ENCODE data around the gene GRHPR. TPM values are rescaled to one million over a fixed set of nuclear protein-coding genes. Genes with fewer than 3 reads are reported as not detected.
"Not testable (repeated sequence)": the region's sequence is repeated elsewhere in the genome, so short reads cannot be mapped to it uniquely, and the experiment has no call there.

GRHPR gene
- total RNA-seq, 1 experiment from 2014 or later: 172 TPM

DNA sequence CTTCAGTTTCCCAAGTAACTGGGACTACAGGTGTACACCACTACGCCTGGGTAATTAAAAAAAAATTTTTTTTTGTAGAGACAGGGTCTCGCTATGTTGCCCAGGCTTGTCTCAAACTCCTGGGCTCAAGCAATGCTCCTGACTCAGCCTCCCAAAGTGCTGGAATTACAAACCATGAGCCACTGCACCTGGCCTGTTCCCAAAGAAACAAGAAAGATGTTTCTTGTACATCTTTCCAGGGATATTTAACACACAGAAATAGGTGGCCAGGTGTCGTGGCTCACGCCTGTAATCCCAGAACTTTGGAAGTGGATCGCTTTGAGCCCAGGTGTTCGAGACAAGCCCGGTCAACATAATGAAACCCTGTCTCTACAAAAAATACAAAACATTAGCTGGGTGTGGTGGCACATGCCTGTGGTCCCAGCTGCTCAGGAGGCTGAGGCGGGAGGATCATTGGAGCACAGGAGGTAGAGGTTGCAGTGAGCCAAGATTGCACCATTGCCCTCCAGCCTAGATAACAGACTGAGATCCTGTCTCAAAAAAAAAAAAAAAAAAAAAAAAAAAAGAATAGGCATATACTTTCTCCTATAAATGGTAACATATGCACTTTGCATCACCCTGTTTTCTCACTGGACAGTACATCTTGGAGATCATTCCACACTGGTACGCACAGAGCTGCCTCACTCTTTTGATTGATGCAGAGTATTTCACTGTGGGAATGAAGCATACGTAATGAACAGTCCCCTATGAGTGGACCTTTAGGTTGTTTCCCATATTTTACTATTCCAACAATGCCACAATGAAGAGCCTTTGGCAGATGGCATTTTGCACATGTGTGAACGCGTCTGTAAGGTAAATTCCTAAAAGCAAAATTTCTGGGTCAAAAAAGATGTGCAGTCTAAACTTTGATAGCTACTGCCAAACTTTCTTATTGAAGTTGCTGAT lies 2.0 kb upstream of the GRHPR start:
- no peak for DNase-seq (ENCODE audit: low spot score)

DNA sequence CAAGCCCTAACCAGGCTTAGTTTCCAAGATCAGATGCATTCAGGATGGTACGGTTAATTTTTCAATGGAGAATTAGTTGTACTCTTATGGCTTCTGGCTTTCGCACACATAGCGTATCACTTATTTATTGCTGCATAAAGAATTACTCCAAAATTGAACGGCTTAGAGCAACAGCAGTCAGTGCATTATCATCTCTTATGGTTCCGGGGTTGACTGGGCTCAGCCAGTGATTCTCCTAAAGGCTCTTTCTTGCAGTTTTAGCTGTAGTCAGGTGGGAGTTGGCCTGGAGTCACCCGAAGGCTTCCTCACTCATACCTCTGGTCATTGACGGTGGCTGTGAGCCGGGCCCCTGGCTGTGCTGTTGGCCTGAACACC lies 595 bp upstream of the GRHPR start:
- no peak for DNase-seq (ENCODE audit: low spot score)

DNA sequence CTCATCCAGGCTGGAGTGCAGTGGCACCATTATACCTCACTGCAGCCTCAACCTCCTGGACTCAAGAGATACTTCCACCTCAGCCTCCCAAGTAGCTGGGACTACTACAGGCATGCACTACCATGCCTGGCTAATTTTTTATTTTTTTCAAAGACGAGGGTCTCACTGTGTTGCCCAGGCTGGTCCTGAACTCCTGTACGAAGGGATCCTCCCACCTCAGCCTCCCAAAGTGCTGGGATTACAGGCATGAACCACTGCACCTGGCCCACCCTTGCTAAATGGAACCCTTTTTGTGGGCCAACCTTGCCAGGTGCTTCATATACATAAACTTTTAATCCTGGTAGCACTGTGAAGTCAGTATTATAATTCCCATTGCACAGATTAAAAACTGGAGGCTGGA lies 1.0 kb downstream of the GRHPR start:
- DNase-seq (ENCODE audit: low spot score): no peak

DNA sequence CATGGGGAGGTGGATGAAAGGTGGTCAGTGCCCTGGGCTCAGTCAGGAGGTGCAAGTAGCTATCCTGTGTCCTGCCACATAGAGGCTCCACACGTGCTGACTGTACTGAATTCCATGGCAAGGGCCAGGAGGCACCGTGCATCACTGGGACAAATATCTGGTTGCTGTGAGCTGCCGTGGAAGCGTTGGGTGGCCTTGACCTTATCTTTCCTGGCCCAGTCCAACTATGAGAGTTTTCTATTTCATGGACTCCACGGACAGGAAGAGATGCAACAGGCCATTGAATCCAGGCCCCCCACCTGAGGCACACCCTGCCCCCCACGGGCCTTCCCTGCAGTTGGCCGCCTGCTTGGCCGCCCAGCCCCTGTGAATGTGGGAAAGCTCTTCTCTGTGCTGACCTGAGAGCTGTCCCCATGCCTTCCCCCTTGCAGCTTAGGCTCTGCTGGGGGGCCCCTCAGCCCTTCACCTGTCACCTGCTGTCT lies 1.7 kb downstream of the GRHPR start:
- DNase-seq (ENCODE audit: low spot score): no peak

DNA sequence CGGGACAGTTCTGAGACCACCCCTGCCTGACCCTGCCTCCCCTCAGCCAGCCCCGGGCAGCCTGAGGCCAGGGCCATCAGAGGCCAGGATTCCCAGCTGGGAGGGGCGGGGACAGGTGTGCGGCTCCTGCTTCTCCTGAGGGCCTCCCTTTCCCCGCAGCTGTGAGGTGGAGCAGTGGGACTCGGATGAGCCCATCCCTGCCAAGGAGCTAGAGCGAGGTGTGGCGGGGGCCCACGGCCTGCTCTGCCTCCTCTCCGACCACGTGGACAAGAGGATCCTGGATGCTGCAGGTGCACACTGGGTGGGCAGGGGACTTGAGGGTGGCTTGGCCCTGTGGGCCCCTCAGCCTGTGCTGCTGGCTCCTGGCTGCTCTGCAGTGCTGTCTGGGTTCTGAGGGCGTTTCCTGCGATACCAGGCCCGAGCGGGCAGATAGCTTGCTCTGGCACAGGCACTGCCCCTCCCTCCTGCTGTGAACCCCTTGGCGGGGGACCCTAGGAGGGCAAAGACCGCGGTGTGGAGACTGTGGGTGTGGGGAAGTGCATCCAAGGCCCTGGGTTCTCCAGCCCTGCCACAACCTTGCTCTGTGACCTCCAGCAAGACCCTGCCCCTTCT lies 2.3 kb downstream of the GRHPR start:
- no peak for DNase-seq (ENCODE audit: low spot score)

DNA sequence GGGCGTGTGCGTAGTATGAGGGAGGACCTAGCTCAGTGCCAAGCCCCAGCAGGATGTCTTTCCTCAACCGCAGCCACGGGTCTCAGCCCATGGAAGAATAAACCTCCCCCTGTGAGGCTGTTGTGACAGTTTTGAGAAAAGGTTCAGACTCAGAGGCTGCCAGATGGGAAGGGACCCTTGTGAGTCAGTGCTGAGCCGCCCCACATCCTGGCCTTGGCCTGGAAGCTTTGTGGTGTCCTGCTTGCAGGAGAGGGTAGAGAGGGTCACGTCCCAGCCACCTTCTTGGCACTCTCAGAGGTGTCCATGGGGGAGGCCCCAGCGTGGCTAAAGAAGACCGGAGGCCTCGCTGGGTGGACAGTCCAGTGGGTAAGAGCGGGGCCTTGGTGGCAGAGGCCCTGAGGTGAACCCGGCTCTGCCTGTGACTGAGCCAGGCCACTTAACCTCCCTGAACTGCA lies 2.8 kb downstream of the GRHPR start:
- DNase-seq (ENCODE audit: low spot score): no peak

DNA sequence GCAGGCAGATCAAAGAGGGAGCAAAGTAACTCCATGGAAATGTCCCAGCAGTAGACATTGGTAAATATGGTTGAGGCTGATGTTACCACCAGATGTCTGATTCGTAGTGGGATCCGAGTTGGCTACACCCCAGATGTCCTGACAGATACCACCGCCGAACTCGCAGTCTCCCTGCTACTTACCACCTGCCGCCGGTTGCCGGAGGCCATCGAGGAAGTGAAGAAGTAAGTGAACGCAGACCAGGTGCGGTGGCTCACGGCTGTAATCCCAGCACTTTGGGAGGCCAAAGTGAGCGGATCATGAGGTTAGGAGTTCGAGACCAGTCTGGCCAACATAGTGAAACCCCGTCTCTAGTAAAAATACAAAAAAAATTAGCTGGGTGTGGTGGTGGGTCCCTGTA lies 3.9 kb downstream of the GRHPR start:
- DNase-seq (ENCODE audit: low spot score): not testable (repeated sequence)

DNA sequence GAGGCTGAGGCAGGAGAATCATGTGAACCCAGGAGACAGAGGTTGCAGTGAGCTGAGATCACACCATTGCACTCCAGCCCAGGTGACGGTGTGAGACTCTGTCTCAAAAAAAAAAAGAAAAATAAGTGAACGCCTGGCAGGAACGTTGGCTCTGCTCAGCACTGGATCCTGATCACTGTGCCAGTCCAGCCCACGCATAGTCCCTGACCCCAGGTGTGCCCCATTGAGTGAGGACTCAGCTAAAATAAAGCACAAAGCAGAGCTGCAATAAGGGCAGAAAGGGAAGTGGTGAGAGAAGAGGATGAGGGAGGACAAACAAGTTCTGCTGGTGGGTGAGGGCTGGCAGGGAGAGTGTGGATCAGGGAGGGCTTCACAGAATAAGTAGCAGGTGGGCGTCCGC lies 4.3 kb downstream of the GRHPR start:
- no peak for DNase-seq (ENCODE audit: low spot score)

DNA sequence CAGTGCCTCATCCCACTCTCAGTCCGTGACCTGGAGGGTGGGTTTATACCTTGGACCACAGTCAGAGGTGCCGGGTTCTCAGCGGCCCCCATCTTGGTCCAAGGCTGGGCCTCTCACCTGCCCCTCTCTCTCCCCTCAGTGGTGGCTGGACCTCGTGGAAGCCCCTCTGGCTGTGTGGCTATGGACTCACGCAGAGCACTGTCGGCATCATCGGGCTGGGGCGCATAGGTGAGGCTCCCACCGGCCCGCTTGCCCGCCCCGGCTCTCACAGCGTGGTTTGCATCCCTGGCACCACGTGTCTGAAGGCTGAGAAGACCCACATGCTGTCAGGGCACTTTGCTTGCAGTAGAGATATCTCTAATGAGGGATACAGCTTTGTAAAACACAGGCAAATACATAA lies 5.8 kb downstream of the GRHPR start:
- no peak for DNase-seq (ENCODE audit: low spot score)

DNA sequence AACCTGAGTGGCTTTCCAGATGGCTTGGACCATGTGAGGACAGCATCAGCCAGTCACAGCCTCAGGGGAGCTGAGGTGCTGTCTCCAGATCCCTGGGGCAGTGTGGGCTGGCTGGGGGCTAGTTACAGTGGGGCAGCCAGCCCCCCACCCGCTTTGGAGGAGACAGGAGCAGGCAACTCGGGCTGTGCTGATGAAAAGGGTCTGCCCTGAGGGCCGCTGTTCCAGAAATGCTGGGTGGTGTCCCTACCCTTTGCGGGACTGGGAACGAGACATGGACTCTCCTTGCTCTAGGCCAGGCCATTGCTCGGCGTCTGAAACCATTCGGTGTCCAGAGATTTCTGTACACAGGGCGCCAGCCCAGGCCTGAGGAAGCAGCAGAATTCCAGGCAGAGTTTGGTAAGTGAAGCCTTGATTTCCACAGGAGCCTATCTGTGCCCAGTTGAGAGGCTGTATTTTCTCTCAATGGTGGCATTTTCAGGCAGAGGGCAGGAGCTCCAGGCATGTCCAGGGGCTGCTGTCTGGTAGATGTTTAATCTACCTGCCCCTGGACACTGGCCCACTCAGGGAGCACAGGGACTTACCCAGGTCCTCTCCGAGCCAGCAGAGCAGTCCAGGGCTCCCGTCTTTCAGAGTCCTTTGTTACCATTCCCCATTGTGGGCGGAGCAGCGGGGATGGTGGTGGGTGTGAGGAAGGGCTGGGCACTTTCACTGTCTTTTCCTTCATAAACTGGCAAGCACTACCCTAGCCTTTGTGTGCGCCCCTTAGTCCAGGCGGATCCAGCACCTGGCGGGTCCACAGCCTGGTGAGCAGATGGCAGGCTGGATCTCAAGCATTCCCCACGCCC lies 7.2 kb downstream of the GRHPR start:
- no peak for DNase-seq (ENCODE audit: low spot score)

DNA sequence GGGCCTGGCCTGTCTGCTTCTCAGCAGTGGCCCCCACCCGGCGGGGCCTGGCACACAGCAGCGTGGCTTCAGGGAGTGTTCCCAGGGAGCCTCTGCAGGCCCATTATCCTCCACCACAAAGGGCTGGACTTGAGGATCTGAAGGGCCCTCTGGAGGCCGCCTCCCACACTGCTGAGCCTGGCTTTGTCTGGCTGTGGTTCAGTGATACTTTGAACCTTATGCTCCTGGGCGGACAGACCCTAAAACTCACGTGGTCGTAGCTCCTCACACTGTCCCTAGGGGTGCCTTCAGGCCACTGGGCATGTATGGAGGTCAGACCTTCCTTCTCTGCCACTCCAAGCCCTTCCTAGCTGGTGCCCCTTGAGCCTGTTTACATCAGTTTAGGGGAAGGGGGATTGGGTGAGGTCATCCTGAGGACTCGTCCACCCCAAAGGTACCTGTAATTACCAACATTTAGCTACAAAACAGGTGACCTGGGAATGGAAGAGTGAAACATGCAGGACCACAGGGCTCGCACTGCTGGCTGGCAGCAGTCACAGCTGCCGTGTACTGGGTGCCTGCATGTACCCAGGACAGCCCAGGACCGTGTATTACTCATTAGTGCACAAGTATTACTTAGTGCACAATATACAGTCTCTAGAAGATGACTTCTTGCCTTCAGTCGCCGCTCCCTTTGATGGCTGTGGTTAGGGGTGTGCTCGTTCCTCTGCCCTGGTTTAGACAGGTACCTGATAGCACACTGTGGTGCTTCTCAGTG lies 8.5 kb downstream of the GRHPR start:
- DNase-seq (ENCODE audit: low spot score): no peak

DNA sequence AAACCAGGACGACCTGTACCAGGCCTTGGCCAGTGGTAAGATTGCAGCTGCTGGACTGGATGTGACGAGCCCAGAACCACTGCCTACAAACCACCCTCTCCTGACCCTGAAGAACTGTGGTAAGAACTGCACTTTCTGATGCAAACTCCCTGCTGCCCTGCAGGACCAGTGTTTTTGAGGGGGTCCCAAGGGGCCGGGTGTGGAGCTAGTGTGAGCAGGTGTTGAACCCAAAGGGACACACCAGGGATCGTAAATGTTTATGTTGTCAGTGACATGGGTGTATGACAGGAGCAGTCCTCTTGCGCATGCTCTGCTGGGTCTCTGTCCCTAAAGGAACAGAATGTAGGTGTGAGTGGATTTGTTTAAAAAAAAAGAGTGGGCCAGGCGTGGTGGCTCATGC lies 9.5 kb downstream of the GRHPR start:
- DNase-seq (ENCODE audit: low spot score): no peak

DNA sequence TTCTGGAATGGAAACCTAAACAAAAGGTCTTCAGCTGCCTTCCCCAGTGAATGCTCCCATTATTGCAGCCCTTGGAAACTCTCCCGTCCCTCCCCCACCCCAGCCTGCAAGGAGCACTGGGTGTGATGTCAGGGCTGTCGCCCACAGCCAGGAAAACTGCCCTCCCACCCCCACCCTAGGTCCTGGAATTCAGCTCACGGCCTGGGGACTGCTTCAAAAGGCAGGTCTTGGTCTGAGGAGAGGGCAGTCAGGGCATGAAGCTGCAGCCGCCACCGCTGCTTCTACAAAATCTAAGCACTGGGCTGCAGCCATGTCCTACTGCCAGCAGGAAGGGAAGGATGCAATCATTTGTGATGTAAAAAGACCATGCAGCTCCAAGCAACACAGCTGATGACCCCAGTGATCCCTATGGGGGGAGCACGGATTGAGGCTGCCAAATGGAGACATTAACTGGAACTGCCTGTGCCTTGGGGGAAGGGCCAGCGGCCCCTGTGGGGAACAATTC lies 11.4 kb downstream of the GRHPR start:
- DNase-seq (ENCODE audit: low spot score): no peak

DNA sequence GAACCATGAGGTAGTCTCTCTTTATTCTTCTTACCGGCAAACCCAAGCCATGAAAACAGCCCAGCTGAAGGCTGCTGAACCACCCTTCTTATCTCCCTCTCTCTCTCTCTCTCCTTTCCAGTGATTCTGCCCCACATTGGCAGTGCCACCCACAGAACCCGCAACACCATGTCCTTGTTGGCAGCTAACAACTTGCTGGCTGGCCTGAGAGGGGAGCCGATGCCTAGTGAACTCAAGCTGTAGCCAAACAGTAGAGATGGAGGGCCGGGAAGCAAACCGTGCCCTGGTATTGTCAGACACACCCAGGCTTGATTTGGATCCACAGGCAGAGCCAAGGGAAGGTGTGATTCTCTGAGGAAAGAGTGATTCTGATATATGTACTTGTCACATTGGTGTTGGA lies 14.0 kb downstream of the GRHPR start:
- DNase-seq (ENCODE audit: low spot score): no peak

DNA sequence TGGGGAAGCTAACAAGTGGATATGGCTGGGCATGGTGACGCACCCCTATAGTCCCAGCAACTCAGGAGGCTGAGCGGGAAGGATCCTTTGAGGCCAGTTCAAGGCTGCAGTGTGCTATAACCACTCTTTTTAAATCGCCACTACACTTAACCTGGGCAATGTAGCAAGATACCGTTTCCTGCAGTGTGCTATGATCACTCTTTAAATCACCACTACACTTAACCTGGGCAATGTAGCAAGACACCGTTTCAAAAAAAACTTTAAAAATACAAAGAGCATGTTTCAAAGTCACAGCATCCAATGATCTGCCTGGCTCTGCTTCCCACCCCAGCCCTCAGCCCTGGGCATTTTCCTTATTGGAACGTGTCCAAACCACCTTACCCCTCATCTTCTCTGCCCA lies 14.5 kb downstream of the GRHPR start:
- DNase-seq (ENCODE audit: low spot score): no peak

DNA sequence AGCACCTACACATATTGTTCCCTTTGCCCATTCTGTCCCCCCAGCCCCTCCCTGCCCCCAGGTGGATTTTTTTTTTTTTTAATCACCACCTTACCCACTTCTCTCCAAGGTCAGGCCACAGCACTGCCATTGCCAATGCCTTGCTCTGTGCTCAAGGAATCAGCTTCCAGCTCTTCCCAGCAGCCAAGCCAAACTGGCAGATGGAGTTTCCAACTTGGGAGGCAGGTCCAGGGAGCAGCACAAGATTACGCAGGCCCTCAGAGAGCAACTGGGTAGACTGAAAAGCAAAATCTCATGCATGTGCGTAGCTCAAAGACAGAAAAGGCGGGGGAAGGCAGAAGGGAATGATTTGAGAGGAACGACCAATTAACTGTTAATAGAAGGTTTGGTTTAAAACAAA lies 15.1 kb downstream of the GRHPR start:
- DNase-seq (ENCODE audit: low spot score): no peak

DNA sequence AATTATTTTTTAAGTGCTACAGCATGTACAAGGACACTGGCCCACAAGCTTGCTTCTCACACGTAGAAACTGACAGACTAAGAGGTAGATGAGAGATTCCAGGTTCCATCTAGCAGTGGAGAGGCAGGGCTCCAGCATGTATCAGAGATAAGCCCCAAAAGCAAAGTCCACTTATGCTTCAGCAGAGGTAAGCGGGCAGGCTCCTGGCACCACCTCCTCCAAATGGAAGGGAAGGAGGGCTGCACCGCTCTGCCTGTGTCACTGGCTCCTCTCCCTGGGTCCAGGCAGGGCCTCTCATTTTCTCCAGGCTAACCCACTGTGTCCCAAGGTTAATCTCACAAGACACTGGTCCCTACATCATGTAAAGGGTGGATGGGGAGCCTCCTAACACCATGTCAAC lies 15.9 kb downstream of the GRHPR start:
- no peak for DNase-seq (ENCODE audit: low spot score)

DNA sequence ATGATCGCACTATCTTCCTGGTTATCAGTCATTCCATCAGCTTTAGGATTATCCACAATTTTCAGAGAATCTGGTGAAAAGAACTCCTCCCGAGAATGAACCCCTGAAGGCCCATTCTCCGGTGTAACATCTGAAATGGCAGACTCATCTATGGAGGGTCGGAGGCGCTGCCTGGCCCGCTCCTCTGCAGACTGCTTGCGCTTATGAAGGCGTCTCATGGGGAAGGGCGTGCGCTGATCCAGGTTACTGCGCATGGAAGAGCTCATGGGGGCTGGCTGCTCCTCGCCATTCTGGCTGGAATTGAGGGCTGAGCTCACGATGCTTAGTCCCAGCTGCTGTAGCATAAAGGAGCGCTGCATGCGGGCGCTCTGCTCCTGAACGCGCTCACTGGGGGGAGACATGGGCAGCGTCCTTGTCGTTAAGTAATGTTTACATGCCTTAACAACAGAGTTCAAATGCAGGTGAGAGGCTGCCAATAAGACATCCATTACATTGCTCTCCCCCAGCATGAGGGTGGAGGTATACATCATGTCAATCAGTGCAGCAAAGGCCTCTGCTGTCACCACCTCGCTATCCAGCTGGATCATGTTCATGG lies 19.4 kb downstream of the GRHPR start:
- no peak for DNase-seq (ENCODE audit: low spot score)

DNA sequence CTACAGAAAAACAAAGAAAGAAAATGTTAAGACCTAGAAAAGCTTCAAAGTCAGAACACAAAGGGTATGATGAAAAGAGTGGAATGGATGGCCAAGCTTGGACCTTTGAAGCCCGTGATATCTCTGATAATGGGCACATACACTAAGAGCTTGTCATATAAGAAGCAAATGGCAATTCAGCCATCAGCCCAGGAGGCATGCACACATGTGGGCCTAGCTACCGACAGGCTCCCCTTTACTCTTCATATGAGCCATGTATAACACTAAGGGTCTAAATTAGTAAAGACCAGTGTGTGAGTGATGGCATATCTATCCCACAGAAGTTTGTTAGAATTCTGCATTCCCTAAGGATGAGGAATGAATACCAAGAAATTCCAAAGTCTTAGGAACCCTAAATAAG lies 20.1 kb downstream of the GRHPR start:
- DNase-seq (ENCODE audit: low spot score): no peak

DNA sequence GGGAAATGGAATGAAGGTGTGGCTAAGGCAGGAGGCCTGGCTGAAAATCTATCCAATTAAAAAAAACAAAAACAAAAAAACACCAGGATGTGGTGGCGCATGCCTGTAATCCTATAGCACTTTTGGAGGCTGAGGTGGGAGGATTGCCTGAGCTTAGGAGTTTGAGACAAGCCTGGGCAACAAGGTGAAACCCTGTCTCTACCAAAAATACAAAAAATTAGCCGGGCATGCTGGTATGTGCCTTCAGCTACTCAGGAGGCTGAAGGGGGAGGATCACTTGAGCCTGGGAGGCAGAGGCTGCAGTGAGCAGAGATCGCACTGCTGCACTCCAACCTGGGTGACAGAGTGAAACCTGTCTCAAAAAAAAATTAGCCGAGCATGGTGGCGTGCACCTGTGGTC lies 21.1 kb downstream of the GRHPR start:
- DNase-seq (ENCODE audit: low spot score): no peak

DNA sequence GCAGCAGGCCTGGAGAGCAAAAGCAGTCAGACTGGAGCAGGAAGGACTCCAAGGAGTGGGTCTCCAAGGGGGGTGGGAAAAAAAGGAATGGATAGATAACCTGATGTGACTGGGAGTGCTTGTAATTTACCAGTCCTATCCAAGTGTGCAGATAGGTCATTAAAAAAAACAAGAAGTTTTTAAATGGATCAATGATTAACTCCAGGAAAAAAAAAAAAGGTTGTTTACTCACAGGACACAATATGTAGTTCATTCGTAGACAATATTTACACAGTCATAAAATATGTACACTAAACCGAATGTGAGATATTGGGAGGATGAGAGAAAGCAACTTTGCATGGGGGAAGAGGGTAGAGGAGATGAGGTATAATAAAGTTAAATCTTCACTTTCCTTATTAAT lies 22.4 kb downstream of the GRHPR start:
- DNase-seq (ENCODE audit: low spot score): no peak

Measured in H4 (cell line).